Measurements from ENCODE around the gene COQ5. TPM values are rescaled to one million over a fixed set of nuclear protein-coding genes. Genes with fewer than 3 reads are reported as not detected.

COQ5 gene
- 10 to 100 TPM; 33.1 to 52.8 (median 45.7) TPM for total RNA-seq
- polyA plus RNA-seq = 10 to 100 TPM; 53.4 to 81.4 (median 55.4) TPM
- long read RNA-seq, donor 1, transcript COQ5-201 (7 exons, 1,535 nt) = major isoform, 24 of 27 reads
- long read RNA-seq, donor 1, partial matches to known transcripts = 0 of 27 reads
- long read RNA-seq, donor 1, other reads (novel, unspliced or antisense) = 3 of 27 reads
- long read RNA-seq, donor 2, transcript COQ5-201 (7 exons, 1,535 nt) = major isoform, 46 of 73 reads
- long read RNA-seq, donor 2, partial matches to known transcripts = 1 of 73 reads
- long read RNA-seq, donor 2, other reads (novel, unspliced or antisense) = 25 of 73 reads

- H3K27me3 ChIP-seq (ENCODE audit: insufficient read depth in 3 of 3, low read length in 2 of 3) = no peaks in the 10 kb centered on the region
- ATAC-seq (peak; percentile 95 to 96 (median 96)), DNase-seq (peak; percentile 90 to 94)
- H3K9me3 ChIP-seq = no peaks in the 10 kb centered on the region
- peak within 1 kb of the TSS; percentile 83 for H3K4me3 ChIP-seq
- 0% methylated on average over 36 to 38 of the region's 38 CpGs for WGBS, 3 donors
- peaks cover 0 to 17% of the 10 kb centered on the region in 2 donors for H3K36me3 ChIP-seq (ENCODE audit: insufficient read depth in 1 of 2, low read depth in 1 of 2)
- peak within 1 kb of the TSS; percentile 93 for H3K27ac ChIP-seq
- intact Hi-C loops (cut with DNase I) = no loop called here
- no peak for TF ChIP-seq CTCF (IDR thresholded peaks at IDR 0.05)
- H3K4me1 ChIP-seq = peaks cover 6% of the 10 kb centered on the region
These were observed at the start of gene COQ5 for GRCh38 chr12:120528861-120529525. COQ5 (minus strand) TSS chr12:120529158; CDS start chr12:120529141, 17 bp downstream.

GRCh38 chr12:120574106-120574505, 45.1 kb upstream of the COQ5 start:
- no peak for ATAC-seq
- intact Hi-C loops (cut with DNase I) = no loop called here
- Histone ChIP-seq H3K27ac (peak overlapping the region; percentile 36), H3K4me1 (no peaks in the 10 kb centered on the region), H3K27me3 (ENCODE audit: insufficient read depth in 3 of 3, low read length in 2 of 3) (no peaks in the 10 kb centered on the region), H3K9me3 (no peaks in the 10 kb centered on the region), H3K4me3 (no peak overlapping the region), H3K36me3 (ENCODE audit: insufficient read depth in 1 of 2, low read depth in 1 of 2) (peaks cover 22 to 100% of the 10 kb centered on the region in 2 donors)
- DNase-seq = no peak
- 79 to 86% (median 83%) methylated on average over 2 of the region's 2 CpGs for WGBS, 3 donors
- TF ChIP-seq CTCF (IDR thresholded peaks at IDR 0.05) = no peak

- Histone ChIP-seq H3K4me3 (no peak overlapping the region), H3K27ac (peak overlapping the region; percentile 36), H3K9me3 (no peaks in the 10 kb centered on the region), H3K27me3 (ENCODE audit: insufficient read depth in 3 of 3, low read length in 2 of 3) (no peaks in the 10 kb centered on the region), H3K4me1 (no peaks in the 10 kb centered on the region), H3K36me3 (ENCODE audit: insufficient read depth in 1 of 2, low read depth in 1 of 2) (peaks cover 22 to 100% of the 10 kb centered on the region in 2 donors)
- no peak for TF ChIP-seq CTCF (IDR thresholded peaks at IDR 0.05)
- intact Hi-C loops (cut with DNase I) = no loop called here
- ATAC-seq = peak in 3 of 4 donors; percentile 20 to 31 (median 26)
- no peak for DNase-seq
- WGBS, 3 donors = 33 to 55% (median 39%) methylated on average over 6 of the region's 6 CpGs
These were observed 44.6 kb upstream of the COQ5 start for GRCh38 chr12:120573560-120573959.

- intact Hi-C loops (cut with DNase I) = no loop called here
- Histone ChIP-seq H3K27me3 (ENCODE audit: insufficient read depth in 3 of 3, low read length in 2 of 3) (no peaks in the 10 kb centered on the region), H3K9me3 (no peaks in the 10 kb centered on the region), H3K4me1 (no peaks in the 10 kb centered on the region), H3K27ac (no peak overlapping the region), H3K36me3 (ENCODE audit: insufficient read depth in 1 of 2, low read depth in 1 of 2) (peaks cover 23 to 100% of the 10 kb centered on the region in 2 donors), H3K4me3 (no peak overlapping the region)
- DNase-seq (no peak), ATAC-seq (no peak)
- 61 to 73% (median 67%) methylated on average over 5 of the region's 5 CpGs for WGBS, 3 donors
- no peak for TF ChIP-seq CTCF (IDR thresholded peaks at IDR 0.05)
These were observed 42.3 kb upstream of the COQ5 start for GRCh38 chr12:120571299-120571698.

Measured in psoas muscle (tissue), 8 donors.